ENCODE data around the gene CIC.

- TF ChIP-seq NR3C1 (IDR thresholded peaks at IDR 0.05) (no peak), MAFK (IDR thresholded peaks at IDR 0.05; ENCODE audit: partially characterized antibody) (peak; percentile 98), MAX (IDR thresholded peaks at IDR 0.05) (no peak), CEBPB (IDR thresholded peaks at IDR 0.05) (no peak), ESRRA (IDR thresholded peaks at IDR 0.05; ENCODE audit: borderline replicate concordance, low read length) (no peak), CBX8 (IDR thresholded peaks at IDR 0.05) (no peak), ZC3H11A (IDR thresholded peaks at IDR 0.05) (no peak)
- TF ChIP-seq, protein P1, sequence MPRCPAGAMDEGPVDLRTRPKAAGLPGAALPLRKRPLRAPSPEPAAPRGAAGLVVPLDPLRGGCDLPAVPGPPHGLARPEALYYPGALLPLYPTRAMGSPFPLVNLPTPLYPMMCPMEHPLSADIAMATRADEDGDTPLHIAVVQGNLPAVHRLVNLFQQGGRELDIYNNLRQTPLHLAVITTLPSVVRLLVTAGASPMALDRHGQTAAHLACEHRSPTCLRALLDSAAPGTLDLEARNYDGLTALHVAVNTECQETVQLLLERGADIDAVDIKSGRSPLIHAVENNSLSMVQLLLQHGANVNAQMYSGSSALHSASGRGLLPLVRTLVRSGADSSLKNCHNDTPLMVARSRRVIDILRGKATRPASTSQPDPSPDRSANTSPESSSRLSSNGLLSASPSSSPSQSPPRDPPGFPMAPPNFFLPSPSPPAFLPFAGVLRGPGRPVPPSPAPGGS (IDR thresholded peaks at IDR 0.05) = no peak
- TF ChIP-seq, protein P2, sequence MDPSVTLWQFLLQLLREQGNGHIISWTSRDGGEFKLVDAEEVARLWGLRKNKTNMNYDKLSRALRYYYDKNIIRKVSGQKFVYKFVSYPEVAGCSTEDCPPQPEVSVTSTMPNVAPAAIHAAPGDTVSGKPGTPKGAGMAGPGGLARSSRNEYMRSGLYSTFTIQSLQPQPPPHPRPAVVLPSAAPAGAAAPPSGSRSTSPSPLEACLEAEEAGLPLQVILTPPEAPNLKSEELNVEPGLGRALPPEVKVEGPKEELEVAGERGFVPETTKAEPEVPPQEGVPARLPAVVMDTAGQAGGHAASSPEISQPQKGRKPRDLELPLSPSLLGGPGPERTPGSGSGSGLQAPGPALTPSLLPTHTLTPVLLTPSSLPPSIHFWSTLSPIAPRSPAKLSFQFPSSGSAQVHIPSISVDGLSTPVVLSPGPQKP (IDR thresholded peaks at IDR 0.05; ENCODE audit: low read depth, low read length) = no peak
These were observed 17.4 kb downstream of the CIC start for GRCh38 chr19:42286349-42287016.

Measured in A549 (cell line).